Spleen (tissue), 7 donors: ENCODE measurements around the gene ZNF778.

Experiments
- POLR2A ChIP-seq, 3 donors: fragments of 450-650 bp; IDR thresholded peaks; one replicate each; pipeline ENCODE4 v1.5.1; 2017; ENCODE audit warnings: antibody characterized with exemption in 3 of 3, mild to moderate bottlenecking in 1 of 3
- TF ChIP-seq, protein P1 (sequence below), 11 experiments: fragments of 200-600 bp in 7 of 11; fragments of 450-650 bp in 4 of 11; sonication (generic) in 4 of 11; IDR thresholded peaks in 8 of 11; conservative IDR thresholded peaks in 3 of 11; 1 replicate in 7 of 11; 2 replicates in 4 of 11; pipeline versions ENCODE4 v1.4.0 to v1.8.0; 2016 to 2021; ENCODE audit warnings: antibody characterized with exemption in 11 of 11, inconsistent platforms in 4 of 11, mild to moderate bottlenecking in 1 of 11
- donor health status: DM: no; HTN: no; CAD: no; lungs with moderate emphysema.
- donor health status: DM: no; HTN: no; CAD: no.
- donor health status: DM: no; HTN: no; CAD: no.

DNA sequence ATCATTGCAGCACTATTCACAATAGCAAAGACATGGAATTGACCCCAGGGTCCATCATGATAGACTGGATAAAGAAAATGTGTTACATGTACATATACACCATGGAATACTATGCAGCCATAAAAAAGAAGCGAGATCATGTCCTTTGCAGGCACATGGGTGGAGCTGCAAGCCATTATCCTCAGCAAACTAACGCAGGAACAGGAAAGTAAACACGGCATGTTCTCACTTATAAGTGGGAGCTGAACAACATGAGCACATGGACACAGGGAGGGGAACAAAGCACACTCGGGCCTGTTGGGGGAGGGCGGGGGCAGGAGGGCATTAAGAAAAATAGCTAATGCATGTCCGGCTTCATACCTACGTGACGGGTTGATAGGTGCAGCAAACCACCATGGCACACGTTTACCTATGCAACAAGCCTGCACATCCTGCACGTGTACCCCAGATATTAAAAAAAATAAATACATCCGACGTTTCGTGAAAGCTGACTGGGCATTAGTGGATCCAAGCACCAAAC is 28.9 kb downstream of the ZNF778 start:
- TF ChIP-seq POLR2A (IDR thresholded peaks at IDR 0.05): no peak
- TF ChIP-seq, protein P1, sequence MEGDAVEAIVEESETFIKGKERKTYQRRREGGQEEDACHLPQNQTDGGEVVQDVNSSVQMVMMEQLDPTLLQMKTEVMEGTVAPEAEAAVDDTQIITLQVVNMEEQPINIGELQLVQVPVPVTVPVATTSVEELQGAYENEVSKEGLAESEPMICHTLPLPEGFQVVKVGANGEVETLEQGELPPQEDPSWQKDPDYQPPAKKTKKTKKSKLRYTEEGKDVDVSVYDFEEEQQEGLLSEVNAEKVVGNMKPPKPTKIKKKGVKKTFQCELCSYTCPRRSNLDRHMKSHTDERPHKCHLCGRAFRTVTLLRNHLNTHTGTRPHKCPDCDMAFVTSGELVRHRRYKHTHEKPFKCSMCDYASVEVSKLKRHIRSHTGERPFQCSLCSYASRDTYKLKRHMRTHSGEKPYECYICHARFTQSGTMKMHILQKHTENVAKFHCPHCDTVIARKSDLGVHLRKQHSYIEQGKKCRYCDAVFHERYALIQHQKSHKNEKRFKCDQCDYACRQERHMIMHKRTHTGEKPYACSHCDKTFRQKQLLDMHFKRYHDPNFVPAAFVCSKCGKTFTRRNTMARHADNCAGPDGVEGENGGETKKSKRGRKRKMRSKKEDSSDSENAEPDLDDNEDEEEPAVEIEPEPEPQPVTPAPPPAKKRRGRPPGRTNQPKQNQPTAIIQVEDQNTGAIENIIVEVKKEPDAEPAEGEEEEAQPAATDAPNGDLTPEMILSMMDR (IDR thresholded peaks at IDR 0.05 in 8 of 11, conservative IDR thresholded peaks at IDR 0.05 in 3 of 11): no peak
